ENCODE results near the gene KANK4.

DNA sequence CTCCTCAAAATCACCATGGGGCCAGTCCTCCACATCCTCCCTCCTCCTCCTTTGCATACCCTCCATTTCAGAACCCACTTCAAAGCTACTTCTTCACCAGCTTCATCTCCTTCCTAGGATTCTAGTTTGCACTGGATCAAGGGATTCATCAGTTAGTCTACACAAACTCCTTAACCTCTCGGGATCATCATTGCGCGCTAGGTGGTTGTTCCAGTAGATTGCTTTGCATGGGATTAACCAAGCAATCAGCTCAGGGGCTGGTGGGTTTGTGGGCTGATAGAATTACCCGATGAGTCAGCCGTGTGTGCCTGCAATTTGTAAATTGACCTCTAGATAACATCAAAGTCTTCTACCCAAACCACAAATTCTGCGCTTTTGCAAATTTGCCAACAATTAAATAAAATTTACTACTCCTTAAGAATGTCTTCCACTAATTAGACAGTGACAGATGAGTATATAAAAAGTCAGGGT is 7.7 kb downstream of the KANK4 start:
- TF ChIP-seq CTCF (optimal IDR thresholded peaks at IDR 0.05 in 1 of 3, IDR thresholded peaks at IDR 0.05 in 1 of 3, conservative IDR thresholded peaks at IDR 0.05 in 1 of 3; ENCODE audit: extremely low read depth in 1 of 3, insufficient read depth in 2 of 3, low read length in 3 of 3) (no peak), EZH2 (IDR thresholded peaks at IDR 0.05; ENCODE audit: low read length) (no peak)

Data from keratinocyte (primary cell).